HG03064 (cell line): Measurements from ENCODE around the gene FILIP1.

Source experiments
- ATAC-seq: cut with Tn5 transposase; IDR thresholded peaks from one replicate; pipeline ENCODE4 v1.9.1; 2021; ENCODE audit warnings: low read depth; ENCODE audit not compliant: unreplicated experiment

Gene FILIP1

DNA sequence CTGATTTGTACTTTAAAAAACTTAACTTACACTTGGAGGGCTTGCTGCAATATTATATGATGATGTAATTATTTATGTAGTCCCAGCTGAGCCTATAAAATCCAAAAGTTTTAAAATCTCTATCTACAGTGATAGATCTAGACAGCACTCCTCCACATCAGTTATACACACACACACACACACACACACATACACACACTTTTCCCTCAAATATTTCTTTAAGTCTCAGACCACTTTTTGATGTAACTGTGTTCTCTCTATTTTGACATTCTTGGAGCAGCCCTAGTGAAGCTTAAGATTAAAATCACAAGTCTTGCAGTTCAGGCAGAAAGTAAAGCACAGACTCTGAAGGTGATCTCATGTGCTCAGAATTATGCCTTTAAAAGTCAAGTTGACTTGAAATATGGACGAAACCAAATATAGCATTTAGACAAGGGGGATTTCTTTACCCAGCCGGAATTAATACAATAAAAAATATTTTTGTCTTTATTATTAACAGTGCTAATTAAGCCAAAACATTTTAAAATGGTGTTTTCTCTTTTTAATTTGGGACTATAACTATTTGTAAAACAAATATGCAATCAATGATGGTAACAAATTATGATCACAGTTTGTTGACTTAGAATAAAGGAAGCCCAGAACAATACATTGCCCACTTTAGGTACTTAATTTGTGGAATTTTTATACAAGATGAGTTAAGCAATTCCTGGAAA lies 145.5 kb downstream of the FILIP1 start:
- no peak for ATAC-seq

DNA sequence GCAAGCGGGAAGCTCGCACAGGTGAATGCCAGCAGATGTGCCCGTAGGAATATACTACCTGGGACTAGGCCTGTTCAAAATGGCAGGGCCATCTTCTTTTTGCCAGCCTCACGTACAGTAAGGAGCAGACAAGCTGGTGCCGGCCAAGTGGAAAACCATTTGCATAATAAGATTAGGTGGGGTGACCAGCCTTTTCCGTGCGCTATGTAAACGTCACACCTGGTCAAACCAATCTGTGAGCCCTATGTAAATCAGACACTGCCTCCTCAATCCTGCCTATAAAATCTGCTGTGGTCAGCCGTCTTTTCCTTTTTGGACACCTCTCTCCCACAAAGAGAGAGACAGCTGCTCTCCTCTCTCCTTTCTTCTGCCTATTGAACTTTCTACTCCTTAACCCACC lies 148.2 kb downstream of the FILIP1 start:
- ATAC-seq: no peak

DNA sequence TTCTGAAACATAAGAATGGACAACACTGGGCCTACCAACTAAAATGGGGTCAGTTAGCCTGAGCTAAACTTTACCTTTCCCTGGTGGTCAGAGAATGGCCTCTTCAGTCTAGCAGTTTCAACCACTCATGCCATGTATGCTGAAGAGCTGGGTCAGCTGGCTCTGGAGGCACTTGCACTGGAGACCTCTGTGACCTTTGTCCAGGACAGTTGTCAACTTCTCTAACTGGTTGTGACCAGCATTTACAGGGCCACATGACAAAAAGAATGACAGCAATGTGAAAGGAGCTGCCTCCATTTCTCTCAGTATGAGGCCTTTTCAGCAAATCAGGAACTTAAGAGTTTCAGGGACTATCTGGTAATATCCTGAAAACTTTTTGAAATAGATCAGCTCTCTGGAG lies 149.1 kb downstream of the FILIP1 start:
- no peak for ATAC-seq

DNA sequence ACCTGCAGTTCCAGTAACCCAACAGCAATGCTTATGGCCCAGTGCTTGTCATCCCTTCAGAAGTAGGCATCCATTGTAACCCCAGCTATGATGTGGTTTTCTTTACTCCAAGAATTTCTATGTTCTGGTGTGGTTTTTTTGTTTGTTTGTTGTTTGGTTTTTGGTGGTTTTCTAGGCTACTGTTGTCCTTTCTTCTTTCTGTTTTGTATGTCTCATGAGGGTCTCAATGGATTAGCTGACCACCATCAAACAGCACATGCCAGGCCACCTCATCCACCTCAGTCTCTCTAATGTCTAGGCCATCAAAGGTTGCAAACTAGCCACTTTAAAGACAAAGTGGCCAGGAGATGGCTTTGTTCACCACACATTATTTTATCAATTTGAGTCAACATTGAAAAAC lies 149.6 kb downstream of the FILIP1 start:
- ATAC-seq: no peak

DNA sequence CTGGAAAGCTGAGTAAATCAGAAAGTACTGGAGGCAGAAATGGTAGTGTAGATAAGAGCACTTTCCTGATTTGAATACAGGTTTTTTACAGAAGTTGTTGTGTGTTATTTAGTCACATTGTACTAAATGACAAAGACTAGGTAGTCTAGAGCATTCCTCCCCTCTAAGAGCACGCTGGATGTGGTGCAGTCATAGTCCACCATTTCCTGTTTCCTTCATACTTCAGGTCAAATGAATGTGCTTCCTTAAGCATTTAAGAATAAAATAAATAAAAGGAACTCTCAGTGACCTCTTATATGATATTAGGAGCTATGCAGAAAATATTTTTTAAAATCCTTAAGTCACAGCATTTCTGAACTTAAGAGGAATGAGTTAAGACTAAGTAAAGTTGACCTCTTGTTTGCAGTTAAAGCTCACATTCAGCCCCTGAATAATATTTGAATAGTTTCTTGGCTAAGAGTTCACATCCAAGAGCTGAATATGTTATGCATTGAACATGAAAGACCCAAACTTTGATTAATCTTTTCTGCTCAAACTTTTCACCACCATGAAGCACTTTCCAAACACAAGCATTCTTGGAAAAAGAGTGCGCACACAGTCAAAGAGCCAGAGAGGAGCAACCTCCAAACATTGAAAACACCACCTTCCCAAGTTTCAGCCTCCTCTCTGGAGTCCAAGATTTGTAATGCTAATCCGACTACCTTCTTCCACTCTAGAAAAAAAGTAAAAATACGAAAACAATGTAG lies 155.6 kb downstream of the FILIP1 start:
- no peak for ATAC-seq

DNA sequence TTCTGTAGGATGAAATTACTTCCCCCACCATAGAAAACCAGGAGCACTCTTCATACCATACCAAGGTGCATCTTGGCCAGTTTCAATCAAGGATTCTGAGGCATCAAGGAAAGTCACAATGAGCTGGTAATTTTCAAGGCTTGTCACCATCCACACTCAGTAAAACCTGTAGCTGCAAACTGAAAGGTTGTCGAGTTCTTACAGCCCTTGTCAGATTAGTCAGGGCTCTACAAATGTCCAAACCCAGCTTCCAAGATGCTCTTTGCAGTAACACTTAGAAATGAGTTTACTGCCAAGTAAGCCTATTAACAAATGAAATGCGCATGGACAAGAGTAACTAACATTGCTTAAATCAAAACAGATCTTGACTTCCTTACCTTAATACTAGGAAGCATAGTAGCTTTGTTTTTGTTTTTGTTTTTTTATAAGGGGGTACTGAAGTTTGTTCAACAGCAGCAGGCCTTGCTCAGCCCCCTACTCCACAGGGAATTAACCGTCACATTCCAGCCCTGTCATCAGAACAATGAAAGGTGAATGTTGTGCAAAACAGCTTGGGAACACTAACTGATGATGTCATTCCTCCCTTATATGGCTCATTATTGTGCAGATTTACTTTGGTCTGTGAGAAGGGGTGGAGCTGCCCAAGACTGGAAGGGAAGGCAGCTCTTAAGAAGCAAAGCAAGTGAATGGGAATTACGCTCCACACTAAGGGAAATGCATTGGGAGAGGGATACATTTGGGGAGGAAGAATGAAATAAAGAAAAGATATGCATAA lies 159.1 kb downstream of the FILIP1 start:
- ATAC-seq: no peak

DNA sequence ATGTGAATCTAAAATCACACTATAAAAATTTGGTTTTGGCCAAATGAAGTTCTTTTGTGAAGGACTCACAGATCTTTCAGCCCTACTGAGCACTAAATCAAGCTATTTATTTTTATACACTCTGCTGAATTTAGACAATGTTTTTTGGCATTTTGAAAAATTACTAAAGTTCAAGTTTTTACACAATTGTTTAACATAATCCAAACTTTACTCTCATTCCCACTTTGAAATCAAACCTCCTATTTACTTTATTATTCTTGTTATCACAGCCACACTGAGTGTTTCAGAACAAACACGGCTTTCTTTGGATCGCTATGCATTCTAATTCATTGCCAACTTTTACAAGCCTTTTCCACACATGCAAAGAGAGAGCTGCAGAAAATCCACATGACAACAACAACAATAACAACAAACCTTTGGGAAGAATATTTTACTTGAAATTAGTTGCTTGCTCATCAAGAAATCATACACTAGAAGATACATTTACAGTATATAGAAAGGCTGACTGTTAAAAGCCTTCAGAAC lies 159.9 kb downstream of the FILIP1 start:
- no peak for ATAC-seq

DNA sequence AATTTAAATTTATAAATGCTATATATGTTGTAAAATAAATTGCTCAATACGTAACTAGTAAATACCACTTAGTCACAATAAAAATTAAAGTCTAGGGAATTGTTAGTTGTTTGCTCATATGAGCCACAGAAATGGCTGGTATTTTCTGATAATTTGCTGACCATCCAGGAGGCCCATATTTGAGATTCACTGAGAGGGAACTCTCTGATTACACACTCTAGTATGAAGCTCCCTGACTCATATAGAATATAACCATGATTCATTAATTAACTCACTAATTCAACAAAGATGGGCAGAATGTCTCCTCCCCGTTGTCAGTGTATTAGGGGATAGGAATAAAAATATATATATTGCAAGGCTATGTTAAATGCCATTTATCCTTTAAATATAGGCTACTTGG lies 162.4 kb downstream of the FILIP1 start:
- no peak for ATAC-seq

DNA sequence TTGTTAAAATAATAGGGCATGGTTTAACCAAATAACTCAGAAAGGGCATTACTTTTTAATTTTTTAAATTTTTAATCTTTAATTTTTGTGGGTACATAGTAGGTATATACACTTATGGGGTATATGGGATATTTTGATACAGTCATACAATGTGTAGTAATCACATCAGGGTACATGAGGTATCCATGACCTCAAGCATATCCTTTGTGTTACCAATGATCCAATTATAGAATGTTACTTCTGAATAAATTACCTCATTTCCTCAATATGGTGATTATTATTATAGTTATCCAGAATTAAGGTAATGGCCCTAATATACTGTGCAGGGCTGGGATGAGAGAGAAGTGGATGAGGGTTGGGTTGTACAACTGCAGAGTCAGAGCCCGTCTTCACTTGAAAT lies 163.9 kb downstream of the FILIP1 start:
- no peak for ATAC-seq

DNA sequence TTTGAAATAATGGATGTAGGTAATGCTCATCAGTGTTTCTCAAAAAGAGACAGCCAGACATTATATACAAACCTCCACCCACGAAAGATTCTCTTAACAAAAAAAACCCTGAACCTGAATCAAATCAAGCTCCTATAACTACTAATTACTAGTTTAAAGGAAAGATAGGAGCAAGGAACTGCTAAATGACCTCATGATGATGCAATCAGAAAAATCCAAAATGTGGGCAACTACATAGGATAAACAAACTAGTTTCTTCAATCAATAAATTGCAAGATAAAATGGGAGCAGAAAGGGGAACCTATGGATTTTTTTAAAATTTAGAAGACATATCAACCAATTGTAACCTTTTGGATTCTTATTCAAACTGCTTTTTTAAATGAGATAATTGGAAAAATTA lies 165.8 kb downstream of the FILIP1 start:
- ATAC-seq: no peak

DNA sequence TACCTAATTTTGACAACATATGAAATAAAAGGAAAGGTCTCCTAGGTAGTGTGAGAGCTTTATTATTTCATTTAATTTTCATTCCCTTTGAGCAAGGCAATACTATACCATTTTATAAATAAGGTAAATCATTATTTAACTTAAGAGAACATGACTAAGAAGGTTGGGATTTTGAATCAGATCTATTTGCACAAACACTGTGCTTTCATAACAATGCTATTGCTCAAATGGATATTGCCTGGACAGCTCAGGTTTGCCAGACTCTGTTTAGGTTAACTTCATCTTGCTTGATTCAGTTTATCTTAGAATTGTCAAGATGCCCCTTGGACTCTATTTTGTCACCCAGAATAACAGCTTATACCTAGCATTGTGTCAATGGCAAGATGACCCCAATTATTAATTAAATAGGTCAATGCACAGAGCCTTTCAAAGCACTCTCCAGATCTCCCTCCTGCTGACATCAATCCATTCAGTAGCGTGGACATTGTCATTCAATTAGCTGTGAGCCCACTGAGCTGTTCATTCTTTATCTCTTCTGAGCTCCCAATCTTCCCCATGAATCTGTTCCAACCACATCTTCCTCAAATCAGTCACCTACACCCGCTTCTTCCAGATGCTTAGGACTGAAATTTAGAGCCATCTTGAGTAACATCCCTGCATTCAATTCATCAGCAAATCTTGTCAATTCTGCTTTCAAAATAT lies 166.9 kb downstream of the FILIP1 start:
- ATAC-seq: no peak

DNA sequence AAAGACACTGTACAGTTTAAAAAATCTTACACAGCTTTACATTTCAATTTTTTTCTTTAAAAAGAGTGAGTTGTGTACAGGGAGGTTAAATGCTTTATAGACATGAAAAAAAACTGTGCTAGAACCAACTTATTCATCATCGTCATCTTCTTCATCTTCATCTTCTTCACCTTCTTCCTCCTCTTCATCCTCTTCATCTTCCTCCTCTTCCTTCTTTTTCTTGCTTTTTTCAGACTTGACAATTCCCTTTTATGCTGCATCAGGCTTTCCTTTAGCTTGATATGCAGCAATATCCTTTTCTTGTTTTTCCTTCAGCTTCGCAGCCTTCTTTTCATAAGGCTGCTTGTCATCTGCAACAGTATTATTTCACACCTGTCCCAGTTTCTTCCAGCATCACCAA lies 174.7 kb downstream of the FILIP1 start:
- ATAC-seq: no peak

DNA sequence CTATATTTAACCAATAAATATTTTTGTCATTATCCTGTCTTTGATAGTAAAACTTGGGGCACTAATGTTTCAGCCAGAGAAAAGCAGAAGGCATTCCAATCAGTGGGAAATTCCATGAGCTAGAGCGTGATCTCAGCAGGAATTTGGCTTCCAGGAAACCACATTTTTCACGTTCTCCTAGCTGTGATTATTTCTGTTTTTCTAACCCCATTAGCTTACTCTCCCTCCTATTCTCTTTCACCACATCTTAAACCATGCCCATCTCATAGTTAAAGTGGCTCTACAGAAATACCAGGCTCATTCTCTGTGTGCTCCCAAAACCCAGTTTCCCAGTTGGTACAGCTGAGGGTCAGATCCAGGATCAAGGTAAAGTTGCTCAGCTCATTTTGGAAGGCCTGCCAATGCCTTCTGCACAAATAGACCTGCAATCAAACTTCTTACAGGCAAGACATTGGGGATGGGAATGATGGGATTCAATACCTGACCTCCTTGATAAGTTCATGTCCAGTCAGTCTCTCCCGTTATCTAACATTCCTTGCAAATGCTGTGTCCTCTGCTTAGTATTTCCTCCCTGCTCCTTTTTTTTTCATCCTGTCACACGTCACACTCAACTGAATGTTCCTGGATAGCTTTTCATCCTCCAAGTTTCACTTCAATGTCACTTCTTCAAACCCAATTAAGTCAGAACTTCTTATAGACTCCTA lies 175.9 kb downstream of the FILIP1 start:
- ATAC-seq: no peak

DNA sequence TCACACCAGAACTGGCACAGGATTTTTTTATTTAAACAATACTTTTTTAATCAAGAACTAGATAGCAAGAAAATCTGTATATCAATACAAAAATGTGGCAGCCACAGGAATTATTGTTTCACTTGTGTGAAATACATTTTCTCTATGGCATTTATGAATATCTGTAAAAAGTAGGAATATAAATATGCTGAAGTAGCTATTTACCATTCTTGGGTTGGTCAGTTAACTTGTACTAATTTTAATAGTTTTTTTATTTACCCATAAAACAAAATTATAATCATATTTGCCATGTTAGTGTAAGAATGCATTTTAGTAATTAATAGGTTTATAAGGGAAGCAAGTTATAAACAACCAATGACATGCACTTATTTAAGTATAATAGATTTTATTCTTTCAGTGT lies 177.6 kb downstream of the FILIP1 start:
- ATAC-seq: no peak

DNA sequence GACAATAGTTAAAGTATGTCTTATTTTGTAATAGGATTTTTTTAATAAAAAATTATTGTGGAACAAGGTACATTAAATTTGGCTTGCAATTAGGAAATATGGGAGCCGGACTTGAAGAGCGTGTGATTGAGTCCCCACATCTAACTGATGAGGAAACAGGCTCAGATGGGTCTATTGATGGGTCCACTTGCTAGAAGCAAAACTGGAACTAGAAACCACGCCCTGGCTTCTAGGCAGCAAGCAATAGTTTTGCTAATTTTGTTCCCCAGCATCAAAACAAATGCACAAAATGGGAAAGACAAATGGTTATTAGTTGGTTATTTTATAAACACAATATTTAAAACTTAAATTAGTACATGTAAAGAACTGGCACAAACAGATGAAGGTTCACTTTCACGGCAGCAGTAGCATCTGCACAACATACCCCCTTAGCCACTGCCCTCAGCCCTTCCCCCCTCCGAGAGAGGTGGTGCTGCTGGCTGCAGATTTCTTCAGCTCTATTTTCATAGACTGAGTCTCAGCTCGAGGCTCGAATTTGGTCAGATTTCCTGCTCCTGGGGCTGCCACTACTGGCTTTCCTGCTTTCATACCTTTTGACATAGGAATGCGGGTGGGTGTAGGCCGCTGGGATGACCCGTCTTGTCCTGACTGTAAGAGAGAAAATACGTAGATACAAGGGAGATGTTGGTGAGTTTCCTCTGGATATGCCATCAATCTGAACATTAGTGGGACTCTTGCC lies 185.2 kb downstream of the FILIP1 start:
- ATAC-seq: no peak

DNA sequence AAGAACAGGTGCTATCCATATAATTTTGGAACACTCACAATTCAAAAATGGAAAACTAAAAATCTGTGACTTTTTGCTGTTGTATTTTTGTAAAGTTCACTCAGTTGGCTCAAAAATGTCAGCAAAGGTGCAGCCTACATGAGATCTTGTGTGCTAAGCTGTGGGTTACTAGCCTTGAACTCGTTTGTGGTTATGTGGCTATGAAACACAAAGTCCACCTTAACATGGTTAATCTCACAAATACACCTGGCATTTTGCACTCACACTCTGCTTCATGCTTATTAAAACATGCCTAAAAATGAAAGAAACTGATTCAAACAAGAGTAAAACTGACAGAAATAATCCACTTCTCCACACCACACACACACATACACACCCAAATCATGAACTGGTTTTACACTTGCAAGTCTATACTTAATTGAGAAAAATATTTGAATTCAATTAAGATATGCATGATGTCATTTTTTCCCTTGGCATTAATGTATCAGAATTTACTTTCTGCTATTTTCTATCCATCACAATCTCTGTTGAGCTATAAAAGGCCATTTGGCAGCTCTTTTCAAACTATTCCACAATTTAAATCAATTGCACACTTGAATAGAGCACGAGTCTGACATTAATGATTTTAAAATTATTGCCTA lies 186.1 kb downstream of the FILIP1 start:
- no peak for ATAC-seq

DNA sequence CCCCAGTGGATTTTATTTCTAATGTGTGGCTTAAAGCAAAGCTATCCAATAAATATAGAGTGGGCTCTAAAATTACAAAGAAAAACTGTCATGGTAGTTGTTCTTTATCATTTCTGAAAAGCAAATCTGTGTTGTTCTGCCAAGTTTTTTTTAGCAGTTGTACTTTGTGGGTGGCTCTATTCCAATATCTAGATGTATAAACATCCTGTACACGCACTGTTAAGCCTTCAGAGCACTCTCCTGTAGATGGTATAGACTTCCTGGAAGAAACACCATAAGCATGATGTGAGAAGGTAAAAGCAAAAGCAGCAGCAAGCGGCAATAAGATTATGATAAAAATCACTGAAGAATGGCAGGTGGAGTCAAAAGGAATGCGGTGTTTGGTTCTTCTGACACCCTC lies 187.5 kb downstream of the FILIP1 start:
- no peak for ATAC-seq

DNA sequence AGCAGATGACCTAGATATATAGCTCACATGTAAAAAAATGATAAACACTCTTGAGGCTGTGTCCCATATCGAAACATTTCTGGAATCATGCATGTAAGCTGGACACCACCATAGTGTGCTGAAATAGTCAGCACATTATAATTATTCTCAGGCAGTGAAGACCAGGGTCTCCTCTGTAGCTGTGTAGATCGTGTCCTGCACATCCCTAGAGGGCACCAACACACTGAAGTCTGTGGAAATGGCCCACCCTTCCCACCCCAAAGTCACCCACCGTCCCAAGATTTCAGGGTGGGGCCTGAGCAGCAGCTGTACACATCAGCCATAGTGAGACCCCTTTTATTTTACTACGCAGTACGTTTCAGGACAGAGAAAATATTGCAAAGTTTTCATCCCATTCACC lies 188.0 kb downstream of the FILIP1 start:
- no peak for ATAC-seq

DNA sequence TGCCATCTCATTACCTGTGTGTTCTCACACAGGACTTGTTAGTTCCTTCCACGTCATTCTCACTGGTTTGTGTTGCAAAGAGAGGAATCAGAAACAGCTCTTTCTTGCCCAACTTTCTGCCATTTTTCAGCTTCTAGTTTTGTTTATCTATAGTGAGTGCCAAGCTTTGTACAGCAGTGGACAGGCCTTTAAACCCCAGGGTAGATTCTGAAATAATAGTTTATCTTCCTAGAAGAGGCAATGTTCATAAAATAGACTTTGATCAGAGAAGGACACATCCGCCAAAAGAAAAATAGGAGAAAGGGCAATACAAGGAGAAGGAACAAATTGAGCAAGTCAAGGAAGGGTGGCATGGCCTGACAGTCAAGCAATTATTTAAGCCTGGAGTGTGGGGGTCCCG lies 191.3 kb downstream of the FILIP1 start:
- no peak for ATAC-seq
